Endodermal cell (in vitro differentiated cells): ENCODE measurements around the gene MTR. TPM values are rescaled to one million over a fixed set of nuclear protein-coding genes. Genes with fewer than 3 reads are reported as not detected.
"Not testable (repeated sequence)": the region's sequence is repeated elsewhere in the genome, so short reads cannot be mapped to it uniquely, and the experiment has no call there.

ENCODE experiments used
- DNase-seq: peaks from one replicate; pipeline ENCODE4 v3.0.0-alpha.2; 2017
- H3K27ac ChIP-seq: 2 replicates; pipeline ENCODE4 v1.5.1; 2013; ENCODE audit warnings: mild to moderate bottlenecking, low read depth, low read length, moderate library complexity
- H3K27me3 ChIP-seq: 2 replicates; pipeline ENCODE4 v1.6.1; 2013; ENCODE audit warnings: mild to moderate bottlenecking, low read length, moderate library complexity; ENCODE audit not compliant: insufficient read depth, control insufficient read depth, poor library complexity, severe bottlenecking
- H3K36me3 ChIP-seq: 2 replicates; pipeline ENCODE4 v1.7.0; 2013; ENCODE audit warnings: mild to moderate bottlenecking, low read length, moderate library complexity; ENCODE audit not compliant: control insufficient read depth, insufficient read depth
- H3K4me1 ChIP-seq: one replicate; pipeline ENCODE4 v1.7.0; 2013; ENCODE audit warnings: low read length; ENCODE audit not compliant: control insufficient read depth, insufficient read depth
- H3K4me3 ChIP-seq: 2 replicates; pipeline ENCODE4 v1.5.1; 2013; ENCODE audit warnings: mild to moderate bottlenecking, low read length, moderate library complexity
- H3K9ac ChIP-seq: 2 replicates; pipeline ENCODE4 v1.6.1; 2013; ENCODE audit warnings: mild to moderate bottlenecking, low read length, moderate library complexity; ENCODE audit not compliant: poor library complexity, severe bottlenecking; ENCODE audit errors: extremely low read depth
- H3K9me3 ChIP-seq: 2 replicates; pipeline ENCODE4 v1.6.1; 2013; ENCODE audit warnings: mild to moderate bottlenecking, low read length, moderate library complexity; ENCODE audit not compliant: control insufficient read depth
- H3K27ac Mint-ChIP-seq: 2 replicates; pipeline ENCODE4 v1.8.0; 2020; ENCODE audit warnings: mixed read lengths
- H3K27me3 Mint-ChIP-seq: 2 replicates; pipeline ENCODE4 v1.8.0; 2021; ENCODE audit warnings: mild to moderate bottlenecking, mixed read lengths; ENCODE audit not compliant: insufficient read depth
- H3K36me3 Mint-ChIP-seq: 2 replicates; pipeline ENCODE4 v1.8.0; 2020; ENCODE audit warnings: low read depth, mixed read lengths
- H3K4me1 Mint-ChIP-seq: 2 replicates; pipeline ENCODE4 v1.8.0; 2020; ENCODE audit warnings: mixed read lengths
- H3K4me3 Mint-ChIP-seq: 2 replicates; pipeline ENCODE4 v1.8.0; 2020; ENCODE audit warnings: mild to moderate bottlenecking, moderate library complexity, mixed read lengths
- H3K9me3 Mint-ChIP-seq: 2 replicates; pipeline ENCODE4 v1.8.0; 2020; ENCODE audit warnings: mild to moderate bottlenecking, mixed read lengths
- whole genome bisulfite sequencing, 2 experiments: methylation state at CpG; one replicate each; pipeline versions ENCODE4 v1.1.5 to v1.1.7; 2013; ENCODE audit warnings: missing lambda C conversion rate in 2 of 2, mixed read lengths in 1 of 2; ENCODE audit not compliant: insufficient coverage in 1 of 2, insufficient read length in 1 of 2; 5-methylcytosine and 5-hydroxymethylcytosine counted together
- total RNA-seq, 2 donors: library from RNA; stranded (reverse); fragmentation: NEBNext Ultra II Directional in 1 of 2; extraction: Animal tissue kit (Norgen Biotek cat#: 25700) in 1 of 2; gene quantifications; 2 replicates in 1 of 2; 3 replicates in 1 of 2; pipeline ENCODE4 v1.2.1, GENCODE V29; 2021
- TF ChIP-seq, protein P1 (sequence below): fragments of 200-600 bp; sonication (generic); conservative IDR thresholded peaks from 2 replicates; pipeline ENCODE4 v1.5.0; 2021; ENCODE audit warnings: antibody characterized with exemption, mild to moderate bottlenecking

MTR gene
- total RNA-seq, 2 donors from 2014 or later = 28.5 to 29.5 TPM

DNA sequence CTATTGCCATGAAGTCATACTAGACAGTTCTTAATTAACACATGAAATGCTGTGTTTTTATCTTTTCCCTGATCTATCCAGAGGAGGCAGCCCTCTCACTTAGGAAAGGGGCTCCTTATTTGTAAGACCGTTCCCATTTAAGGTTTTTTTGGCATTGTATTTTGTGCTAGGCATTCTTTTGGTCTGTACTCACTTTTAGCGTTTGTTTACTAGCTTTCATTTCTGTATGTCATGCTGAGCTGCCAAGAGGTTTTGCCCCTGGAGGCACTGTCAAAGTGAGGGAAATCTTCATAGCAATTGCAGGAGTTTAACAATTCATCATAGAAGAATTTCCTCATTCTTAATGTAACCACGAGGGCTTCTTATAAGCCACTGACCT, 59.5 kb downstream of the MTR start:
- H3K9me3 ChIP-seq = no peaks in the 10 kb centered on the region
- Mint-ChIP-seq H3K27me3 (no peaks in the 10 kb centered on the region), H3K27ac (no peak overlapping the region), H3K4me3 (no peak overlapping the region), H3K36me3 (peaks cover 49% of the 10 kb centered on the region), H3K4me1 (no peaks in the 10 kb centered on the region), H3K9me3 (no peaks in the 10 kb centered on the region)
- no peak overlapping the region for H3K4me3 ChIP-seq
- peak overlapping the region; percentile 64 for H3K27ac ChIP-seq
- no peaks in the 10 kb centered on the region for H3K27me3 ChIP-seq
- peaks cover 20% of the 10 kb centered on the region for H3K36me3 ChIP-seq
- H3K4me1 ChIP-seq = no peaks in the 10 kb centered on the region
- no peak overlapping the region for H3K9ac ChIP-seq
- 40 to 78% methylated on average over 3 of the region's 3 CpGs for WGBS, 2 experiments
- DNase-seq = no peak
- TF ChIP-seq, protein P1, sequence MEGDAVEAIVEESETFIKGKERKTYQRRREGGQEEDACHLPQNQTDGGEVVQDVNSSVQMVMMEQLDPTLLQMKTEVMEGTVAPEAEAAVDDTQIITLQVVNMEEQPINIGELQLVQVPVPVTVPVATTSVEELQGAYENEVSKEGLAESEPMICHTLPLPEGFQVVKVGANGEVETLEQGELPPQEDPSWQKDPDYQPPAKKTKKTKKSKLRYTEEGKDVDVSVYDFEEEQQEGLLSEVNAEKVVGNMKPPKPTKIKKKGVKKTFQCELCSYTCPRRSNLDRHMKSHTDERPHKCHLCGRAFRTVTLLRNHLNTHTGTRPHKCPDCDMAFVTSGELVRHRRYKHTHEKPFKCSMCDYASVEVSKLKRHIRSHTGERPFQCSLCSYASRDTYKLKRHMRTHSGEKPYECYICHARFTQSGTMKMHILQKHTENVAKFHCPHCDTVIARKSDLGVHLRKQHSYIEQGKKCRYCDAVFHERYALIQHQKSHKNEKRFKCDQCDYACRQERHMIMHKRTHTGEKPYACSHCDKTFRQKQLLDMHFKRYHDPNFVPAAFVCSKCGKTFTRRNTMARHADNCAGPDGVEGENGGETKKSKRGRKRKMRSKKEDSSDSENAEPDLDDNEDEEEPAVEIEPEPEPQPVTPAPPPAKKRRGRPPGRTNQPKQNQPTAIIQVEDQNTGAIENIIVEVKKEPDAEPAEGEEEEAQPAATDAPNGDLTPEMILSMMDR = no peak

DNA sequence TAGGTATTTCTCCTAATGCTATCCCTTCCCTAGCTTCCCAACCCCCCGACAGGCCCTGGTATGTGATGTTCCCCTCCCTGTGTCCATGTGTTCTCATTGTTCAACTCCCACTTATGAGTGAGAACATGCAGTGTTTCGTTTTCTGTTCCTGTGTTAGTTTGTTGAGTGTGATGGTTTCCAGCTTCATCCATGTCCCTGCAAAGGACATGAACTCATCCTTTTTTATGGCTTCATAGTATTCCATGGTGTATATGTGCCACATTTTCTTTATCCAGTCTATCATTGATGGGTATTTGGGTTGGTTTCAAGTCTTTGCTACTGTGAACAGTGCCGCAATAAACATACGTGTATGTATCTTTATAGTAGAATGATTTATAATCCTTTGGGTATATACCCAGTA, 61.6 kb downstream of the MTR start:
- DNase-seq, H3K27ac Mint-ChIP-seq, H3K27ac ChIP-seq, H3K9ac ChIP-seq, H3K4me1 ChIP-seq, H3K9me3 Mint-ChIP-seq, H3K9me3 ChIP-seq, H3K4me1 Mint-ChIP-seq, H3K36me3 ChIP-seq, H3K4me3 ChIP-seq, H3K27me3 ChIP-seq, H3K27me3 Mint-ChIP-seq, H3K4me3 Mint-ChIP-seq: not testable (repeated sequence)
- peaks cover 47% of the 10 kb centered on the region for H3K36me3 Mint-ChIP-seq
- 93 to 97% methylated on average over 3 to 4 of the region's 4 CpGs for WGBS, 2 experiments

DNA sequence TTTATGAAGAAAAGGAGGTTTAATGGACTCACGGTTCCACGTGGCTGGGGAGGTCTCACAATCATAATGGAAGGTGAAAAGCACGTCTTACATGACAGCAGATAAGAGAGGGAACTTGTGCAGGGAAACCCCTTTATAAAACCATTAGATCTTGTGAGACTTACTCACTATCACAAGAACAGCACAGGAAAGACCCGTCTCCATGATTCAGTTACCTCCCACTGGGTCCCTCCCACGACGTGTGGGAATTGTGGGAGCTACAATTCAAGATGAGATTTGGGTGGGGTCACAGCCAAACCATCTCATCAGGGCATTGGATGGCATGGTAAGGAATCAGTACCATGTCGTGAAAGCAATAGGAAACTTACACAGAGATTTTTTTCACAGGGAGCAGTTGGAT, 63.1 kb downstream of the MTR start:
- Histone ChIP-seq H3K36me3 (peaks cover 10% of the 10 kb centered on the region), H3K4me3 (no peak overlapping the region), H3K27me3 (no peaks in the 10 kb centered on the region), H3K9ac (no peak overlapping the region), H3K9me3 (no peaks in the 10 kb centered on the region), H3K27ac (no peak overlapping the region), H3K4me1 (no peaks in the 10 kb centered on the region)
- no peak for DNase-seq
- Mint-ChIP-seq H3K4me3 (no peak overlapping the region), H3K4me1 (no peaks in the 10 kb centered on the region), H3K27ac (no peak overlapping the region), H3K27me3 (no peaks in the 10 kb centered on the region), H3K36me3 (peaks cover 53% of the 10 kb centered on the region), H3K9me3 (no peaks in the 10 kb centered on the region)
- WGBS, 2 experiments = 96 to 98% methylated on average over 7 of the region's 7 CpGs
- TF ChIP-seq, protein P1 = no peak

DNA sequence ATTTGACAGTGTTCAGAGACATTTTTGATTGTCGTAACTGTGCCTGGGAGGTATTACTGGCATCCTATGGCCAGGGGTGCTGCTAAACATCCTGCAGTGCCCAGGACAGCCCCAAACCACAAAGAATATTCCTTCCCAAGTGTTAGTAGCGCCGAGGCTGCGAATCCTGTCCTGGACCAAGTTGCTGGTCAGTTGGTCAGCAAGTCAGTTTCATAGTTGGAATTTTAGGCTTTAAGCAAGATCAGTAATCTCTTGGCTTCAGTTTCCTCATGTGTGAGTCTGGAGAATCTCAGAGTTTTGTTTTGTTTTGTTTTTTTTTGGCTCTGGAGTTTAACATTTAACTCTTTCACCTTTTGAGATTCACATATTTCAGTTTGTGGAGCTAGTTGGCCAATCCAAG, 65.0 kb downstream of the MTR start:
- H3K27ac ChIP-seq = no peak overlapping the region

More for the DNA sequence above, 65.0 kb downstream of the MTR start:
- WGBS, 2 experiments = 94% methylated on average over 4 of the region's 4 CpGs; no CpG with 5 or more reads in 1 of the 2 experiments
- Histone ChIP-seq H3K27me3 (no peaks in the 10 kb centered on the region), H3K36me3 (peaks cover 16% of the 10 kb centered on the region), H3K4me1 (no peaks in the 10 kb centered on the region), H3K4me3 (no peak overlapping the region), H3K9ac (no peak overlapping the region), H3K9me3 (no peaks in the 10 kb centered on the region)
- peaks cover 57% of the 10 kb centered on the region for H3K36me3 Mint-ChIP-seq
- H3K27ac Mint-ChIP-seq = peak overlapping the region; percentile 57
- H3K4me3 Mint-ChIP-seq = no peak overlapping the region
- H3K4me1 Mint-ChIP-seq = no peaks in the 10 kb centered on the region
- no peak for DNase-seq
- TF ChIP-seq, protein P1 = no peak
- H3K9me3 Mint-ChIP-seq = no peaks in the 10 kb centered on the region
- H3K27me3 Mint-ChIP-seq = no peaks in the 10 kb centered on the region
